ENCODE results near the gene ZNF804A.

Gene ZNF804A

GRCh38 chr2:184769686-184770085, 171.4 kb downstream of the ZNF804A start:
- no peak overlapping the region for H3K4me3 ChIP-seq
- H3K27ac ChIP-seq: no peak overlapping the region

GRCh38 chr2:184779777-184780176, 181.4 kb downstream of the ZNF804A start:
- Histone ChIP-seq H3K4me3 (no peak overlapping the region), H3K27ac (no peak overlapping the region)

DNA sequence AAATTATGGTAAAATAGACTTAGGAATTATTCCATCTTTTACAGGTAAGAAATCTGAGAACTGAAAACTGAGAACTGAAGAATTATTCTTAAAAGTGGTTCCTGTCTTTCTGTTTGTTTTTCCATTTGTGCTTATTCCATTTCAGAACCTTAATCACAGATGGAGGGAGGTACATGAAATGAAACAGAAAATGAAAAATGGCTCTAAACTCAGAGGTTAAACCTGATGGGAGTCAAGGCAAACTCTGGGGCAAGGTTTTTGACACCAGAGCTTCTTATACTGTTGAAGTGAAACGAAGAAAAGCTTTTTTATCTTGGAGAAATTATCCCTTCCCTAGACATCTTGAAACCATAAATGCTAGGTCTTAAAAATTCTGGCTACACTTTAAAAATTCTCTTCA, 182.1 kb downstream of the ZNF804A start:
- no peak overlapping the region for H3K27ac ChIP-seq
- H3K4me3 ChIP-seq: no peak overlapping the region

GRCh38 chr2:184780944-184781343, 182.6 kb downstream of the ZNF804A start:
- Histone ChIP-seq H3K4me3 (no peak overlapping the region), H3K27ac (no peak overlapping the region)

- no peak overlapping the region for H3K27ac ChIP-seq
- H3K4me3 ChIP-seq: no peak overlapping the region
Observed at GRCh38 chr2:184783576-184783975, 185.2 kb downstream of the ZNF804A start.

DNA sequence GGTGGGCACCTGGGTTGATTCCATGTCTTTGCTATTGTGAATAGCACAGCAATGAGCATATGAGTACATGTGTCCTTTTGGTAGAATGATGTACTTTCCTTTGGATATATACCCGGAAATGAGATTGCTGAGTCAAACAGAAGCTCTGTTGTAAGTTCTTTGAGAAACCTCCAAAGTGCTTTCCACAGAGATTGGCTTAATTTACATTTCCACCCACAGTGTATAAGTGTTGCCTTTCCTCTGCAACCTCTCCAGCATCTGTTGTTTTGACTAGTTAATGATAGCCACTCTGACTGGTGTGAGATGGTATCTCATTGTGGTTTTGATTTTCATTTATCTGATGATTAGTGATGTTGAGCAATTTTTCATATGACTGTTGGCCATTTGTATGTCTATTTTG, 194.8 kb downstream of the ZNF804A start:
- H3K27ac ChIP-seq: no peak overlapping the region
- no peak overlapping the region for H3K4me3 ChIP-seq

DNA sequence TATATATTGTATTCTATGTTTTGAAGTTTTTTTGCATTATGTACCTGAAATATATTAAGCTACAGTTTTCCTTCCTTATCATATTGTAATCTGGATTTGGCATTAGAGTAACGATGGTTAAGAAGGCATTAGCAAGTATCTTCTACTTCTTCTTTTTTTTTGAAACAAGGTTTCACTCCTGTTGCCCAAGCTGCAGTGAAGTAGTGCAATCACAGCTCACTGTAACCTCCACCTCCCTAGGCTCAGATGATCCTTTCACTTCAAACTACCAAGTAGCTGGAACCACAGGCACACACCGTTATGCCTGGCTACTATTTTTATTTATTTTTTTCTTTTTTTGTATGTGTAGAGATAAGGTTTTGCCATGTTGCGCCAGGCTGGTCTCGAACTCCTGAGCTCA, 201.1 kb downstream of the ZNF804A start:
- no peak overlapping the region for H3K27ac ChIP-seq

GRCh38 chr2:184814421-184814820, 216.1 kb downstream of the ZNF804A start:
- no peak overlapping the region for H3K27ac ChIP-seq
- H3K4me3 ChIP-seq: no peak overlapping the region

More for the DNA sequence above, 201.1 kb downstream of the ZNF804A start:
- H3K4me3 ChIP-seq: no peak overlapping the region

DNA sequence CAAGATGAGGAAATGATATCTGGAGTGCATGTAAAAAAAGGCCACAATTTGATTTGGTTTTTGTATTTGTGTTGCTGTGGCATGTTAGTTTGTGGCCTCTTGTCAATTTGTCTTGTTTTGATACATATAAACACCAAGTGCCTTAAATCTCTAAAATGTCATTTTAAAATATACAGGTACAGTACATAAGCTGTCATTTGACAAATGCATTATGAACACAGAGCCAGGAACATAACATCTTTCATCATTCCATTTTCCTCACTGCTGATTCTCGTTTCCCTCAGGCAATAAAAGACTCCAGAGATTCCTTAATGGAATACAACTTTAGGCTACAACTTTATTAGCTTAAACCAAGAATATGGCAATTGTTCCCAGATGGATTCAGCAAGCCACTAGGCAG, 217.5 kb downstream of the ZNF804A start:
- H3K4me3 ChIP-seq: no peak overlapping the region
- H3K27ac ChIP-seq: no peak overlapping the region

GRCh38 chr2:184824597-184824996, 226.3 kb downstream of the ZNF804A start:
- Histone ChIP-seq H3K27ac (no peak overlapping the region), H3K4me3 (no peak overlapping the region)

GRCh38 chr2:184830531-184830930, 232.2 kb downstream of the ZNF804A start:
- Histone ChIP-seq H3K27ac (no peak overlapping the region), H3K4me3 (no peak overlapping the region)

GRCh38 chr2:184834699-184835397, 236.5 kb downstream of the ZNF804A start:
- Histone ChIP-seq H3K4me3 (no peak overlapping the region), H3K27ac (no peak overlapping the region)

DNA sequence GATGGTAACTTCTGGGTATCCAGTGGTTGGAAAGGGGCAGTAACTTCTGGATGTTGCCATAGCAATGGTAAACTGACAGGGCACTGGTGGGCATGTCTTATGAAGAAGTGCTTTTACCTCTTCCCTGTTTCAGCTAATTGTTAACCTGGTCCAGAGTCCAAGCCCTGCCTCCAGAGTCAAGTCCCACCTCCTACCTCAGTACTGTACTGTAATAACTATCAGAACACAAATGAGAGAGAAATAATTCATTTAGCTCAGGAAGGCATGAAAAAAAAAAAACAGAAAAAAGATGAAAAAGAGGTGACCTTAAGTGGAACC, 237.0 kb downstream of the ZNF804A start:
- no peak overlapping the region for H3K4me3 ChIP-seq
- no peak overlapping the region for H3K27ac ChIP-seq

- no peak overlapping the region for H3K27ac ChIP-seq
- no peak overlapping the region for H3K4me3 ChIP-seq
Observed at GRCh38 chr2:184847331-184847730, 249.0 kb downstream of the ZNF804A start.

GRCh38 chr2:184849516-184849915, 251.2 kb downstream of the ZNF804A start:
- H3K4me3 ChIP-seq: no peak overlapping the region
- no peak overlapping the region for H3K27ac ChIP-seq

DNA sequence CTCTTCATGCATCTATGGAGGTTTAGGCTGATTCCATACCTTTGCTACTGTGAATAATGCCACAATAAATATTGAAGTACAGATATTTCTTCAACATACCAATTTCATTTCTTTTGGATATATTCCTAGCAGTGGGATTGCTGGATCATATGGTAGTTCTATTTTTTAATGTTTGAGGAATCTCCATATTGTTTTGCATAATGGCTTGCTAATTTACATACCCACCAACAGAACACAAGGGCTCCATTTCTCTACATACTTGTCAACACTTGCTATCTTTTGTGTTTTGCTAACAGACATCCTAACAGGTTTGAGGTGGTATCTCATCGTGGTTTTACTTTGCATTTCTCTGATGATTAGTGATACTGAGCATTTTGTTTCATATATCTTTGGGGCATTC, 253.2 kb downstream of the ZNF804A start:
- Histone ChIP-seq H3K4me3 (no peak overlapping the region), H3K27ac (no peak overlapping the region)

GRCh38 chr2:184859187-184859586, 260.9 kb downstream of the ZNF804A start:
- no peak overlapping the region for H3K4me3 ChIP-seq
- H3K27ac ChIP-seq: no peak overlapping the region

GRCh38 chr2:184860744-184861143, 262.4 kb downstream of the ZNF804A start:
- H3K4me3 ChIP-seq: no peak overlapping the region
- no peak overlapping the region for H3K27ac ChIP-seq

DNA sequence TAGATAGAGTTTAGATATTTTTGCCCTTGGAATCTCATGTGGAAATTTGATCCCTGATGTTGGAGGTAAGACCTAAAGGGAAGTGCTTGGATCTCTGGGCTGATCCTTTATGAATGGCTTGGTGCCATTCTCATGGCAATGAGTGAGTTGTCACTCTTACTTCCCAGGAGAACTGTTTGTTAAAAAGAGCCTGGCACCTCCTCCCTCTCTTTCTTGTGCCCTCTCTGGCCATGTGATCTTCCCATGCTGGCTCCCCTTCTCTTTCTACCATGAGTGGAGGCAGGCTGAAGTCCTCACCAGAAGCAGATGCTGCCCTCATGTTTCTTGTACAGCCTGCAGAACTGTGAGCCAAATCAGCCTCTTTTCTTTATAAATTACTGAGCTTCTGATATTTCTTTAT, 276.9 kb downstream of the ZNF804A start:
- Histone ChIP-seq H3K4me3 (no peak overlapping the region), H3K27ac (no peak overlapping the region)

DNA sequence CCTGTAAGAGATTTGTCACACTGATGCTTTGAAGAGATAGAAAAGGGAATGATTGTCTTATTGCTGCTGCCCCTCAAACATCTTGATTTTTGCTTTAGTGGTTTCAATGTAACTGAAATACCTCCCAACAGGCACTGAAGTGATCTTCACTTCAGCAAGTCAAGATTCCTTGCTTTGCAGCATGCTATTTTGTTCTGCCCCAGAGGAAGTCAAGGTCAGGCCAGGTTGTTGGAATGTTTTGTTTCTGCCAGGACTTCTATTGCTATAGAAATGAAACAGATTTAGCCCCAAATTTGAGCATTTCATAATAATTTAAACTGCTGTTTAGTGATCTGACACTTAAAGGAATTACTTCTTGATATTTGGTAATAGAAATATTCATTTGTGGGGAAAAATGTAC, 277.6 kb downstream of the ZNF804A start:
- Histone ChIP-seq H3K27ac (no peak overlapping the region), H3K4me3 (no peak overlapping the region)

GRCh38 chr2:184877909-184878308, 279.6 kb downstream of the ZNF804A start:
- no peak overlapping the region for H3K4me3 ChIP-seq
- H3K27ac ChIP-seq: no peak overlapping the region

DNA sequence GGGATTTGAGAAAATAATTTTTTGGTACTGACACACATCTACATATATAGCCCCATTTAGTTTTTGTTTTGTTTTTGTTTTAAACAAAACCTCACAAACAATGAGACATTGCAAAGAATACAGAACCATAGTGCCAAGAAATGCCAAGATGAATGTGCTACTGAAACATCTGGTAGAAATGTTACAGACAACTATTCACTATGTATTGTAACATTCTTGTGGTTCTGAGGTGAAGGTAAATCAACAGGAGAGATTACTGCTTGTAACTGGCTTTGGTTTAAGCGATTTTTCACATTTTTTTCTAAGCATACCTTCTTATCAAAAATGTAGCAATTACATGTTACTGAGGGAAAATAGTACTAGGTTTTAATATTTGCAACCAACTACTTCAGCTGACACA, 281.3 kb downstream of the ZNF804A start:
- H3K4me3 ChIP-seq: no peak overlapping the region
- no peak overlapping the region for H3K27ac ChIP-seq
